WTC11 (cell line): ENCODE data around the gene JAKMIP3. TPM values are rescaled to one million over a fixed set of nuclear protein-coding genes. Genes with fewer than 3 reads are reported as not detected.

ENCODE experiments used
- ATAC-seq: fragments of 200-7000 bp; cut with Tn5 transposase; 2 replicates; pipeline ENCODE4 v1.10.0; 2021; ENCODE audit warnings: mild to moderate bottlenecking, moderate library complexity
- CTCF ChIA-PET: fragments of 300-600 bp; sonication (Branson Sonifier 250); formaldehyde crosslinking; loops from one replicate; lab custom pipeline; 2021; ENCODE audit warnings: antibody characterized with exemption; lab: Charles Lee
- POLR2A ChIA-PET: fragments of 350-600 bp; sonication (Branson Sonifier 250); formaldehyde crosslinking; loops from one replicate; lab custom pipeline; 2021; ENCODE audit warnings: antibody characterized with exemption; lab: Charles Lee
- DNase-seq: peaks from one replicate; pipeline ENCODE4 v3.0.0; 2021; ENCODE audit warnings: low spot score
- H3K27ac Mint-ChIP-seq: 2 replicates; pipeline ENCODE4 v1.8.0; 2021; ENCODE audit warnings: mixed read lengths
- H3K27me3 Mint-ChIP-seq: 2 replicates; pipeline ENCODE4 v1.8.0; 2021; ENCODE audit warnings: low read depth, mild to moderate bottlenecking, moderate library complexity, mixed read lengths
- H3K36me3 Mint-ChIP-seq: 2 replicates; pipeline ENCODE4 v1.8.0; 2021; ENCODE audit warnings: mixed read lengths
- H3K4me1 Mint-ChIP-seq: 2 replicates; pipeline ENCODE4 v1.8.0; 2022; ENCODE audit warnings: mixed read lengths
- H3K4me3 Mint-ChIP-seq: 2 replicates; pipeline ENCODE4 v1.8.0; 2021; ENCODE audit warnings: mild to moderate bottlenecking, moderate library complexity, mixed read lengths
- H3K9me3 Mint-ChIP-seq: 2 replicates; pipeline ENCODE4 v1.8.0; 2021; ENCODE audit warnings: mixed read lengths
- ATF1 ChIP-seq: sonication (generic); formaldehyde crosslinking; IDR thresholded peaks from 2 replicates; pipeline ENCODE4 v1.8.1; 2023; ENCODE audit warnings: mild to moderate bottlenecking, moderate library complexity, missing genetic modification reagents
- CBFB ChIP-seq: sonication (generic); formaldehyde crosslinking; IDR thresholded peaks from 2 replicates; pipeline ENCODE4 v1.8.1; 2022; ENCODE audit warnings: mild to moderate bottlenecking, low read depth, missing genetic modification reagents
- GABPB1 ChIP-seq: sonication (generic); formaldehyde crosslinking; IDR thresholded peaks from 2 replicates; pipeline ENCODE4 v1.8.1; 2023; ENCODE audit warnings: mild to moderate bottlenecking, missing genetic modification reagents
- NFATC4 ChIP-seq: fragments of 250-450 bp; sonication (Bioruptor Pico); IDR thresholded peaks from 2 replicates; pipeline ENCODE4 v1.9.0; 2021; ENCODE audit warnings: mild to moderate bottlenecking
- PRRX2 ChIP-seq: fragments of 250-450 bp; sonication (Bioruptor Pico); IDR thresholded peaks from 2 replicates; pipeline ENCODE4 v1.8.0; 2021; ENCODE audit warnings: mild to moderate bottlenecking
- SP1 ChIP-seq: sonication (generic); formaldehyde crosslinking; conservative IDR thresholded peaks from 2 replicates; pipeline ENCODE4 v1.8.1; 2022; ENCODE audit warnings: missing genetic modification reagents
- TCF7 ChIP-seq: sonication (generic); formaldehyde crosslinking; IDR thresholded peaks from 2 replicates; pipeline ENCODE4 v1.8.0; 2022; ENCODE audit warnings: mild to moderate bottlenecking, low read depth, missing genetic modification reagents, moderate library complexity
- ZNF317 ChIP-seq: sonication (generic); formaldehyde crosslinking; IDR thresholded peaks from 2 replicates; pipeline ENCODE4 v1.8.1; 2023; ENCODE audit warnings: low read depth, mild to moderate bottlenecking, moderate library complexity, missing genetic modification reagents, borderline replicate concordance
- total RNA-seq: library from RNA; stranded (reverse); gene quantifications from 3 replicates; pipeline ENCODE4 v1.2.3, GENCODE V29; 2021
- TF ChIP-seq, protein P1 (sequence below): sonication (generic); formaldehyde crosslinking; IDR thresholded peaks from 2 replicates; pipeline ENCODE4 v1.8.0; 2023; ENCODE audit warnings: mild to moderate bottlenecking, missing genetic modification reagents
- TF ChIP-seq, protein P2 (sequence below): fragments of 250-450 bp; sonication (Bioruptor Pico); IDR thresholded peaks from 2 replicates; pipeline ENCODE4 v1.9.0; 2021; ENCODE audit warnings: mild to moderate bottlenecking, borderline replicate concordance
- TF ChIP-seq, protein P3 (sequence below): fragments of 250-450 bp; sonication (Bioruptor Pico); IDR thresholded peaks from 2 replicates; pipeline ENCODE4 v1.8.0; 2021; ENCODE audit warnings: mild to moderate bottlenecking
- TF ChIP-seq, protein P4 (sequence below): sonication (generic); formaldehyde crosslinking; IDR thresholded peaks from 2 replicates; pipeline ENCODE4 v1.8.0; 2022; ENCODE audit warnings: mild to moderate bottlenecking, missing genetic modification reagents
- TF ChIP-seq, protein P5 (sequence below): sonication (generic); formaldehyde crosslinking; IDR thresholded peaks from 2 replicates; pipeline ENCODE4 v1.8.0; 2022; ENCODE audit warnings: mild to moderate bottlenecking, missing genetic modification reagents
- TF ChIP-seq, protein P6 (sequence below): sonication (generic); formaldehyde crosslinking; IDR thresholded peaks from 2 replicates; pipeline ENCODE4 v1.8.1; 2023; ENCODE audit warnings: mild to moderate bottlenecking, missing genetic modification reagents, borderline replicate concordance
- TF ChIP-seq, protein P7 (sequence below): sonication (generic); formaldehyde crosslinking; IDR thresholded peaks from 2 replicates; pipeline ENCODE4 v1.8.1; 2023; ENCODE audit warnings: mild to moderate bottlenecking, missing genetic modification reagents, moderate library complexity
- TF ChIP-seq, protein P8 (sequence below): fragments of 250-450 bp; sonication (Bioruptor Pico); conservative IDR thresholded peaks from 2 replicates; pipeline ENCODE4 v1.9.0; 2021; ENCODE audit warnings: mild to moderate bottlenecking

The JAKMIP3 gene
- total RNA-seq, 1 experiment from 2014 or later, result 1.7 TPM

DNA sequence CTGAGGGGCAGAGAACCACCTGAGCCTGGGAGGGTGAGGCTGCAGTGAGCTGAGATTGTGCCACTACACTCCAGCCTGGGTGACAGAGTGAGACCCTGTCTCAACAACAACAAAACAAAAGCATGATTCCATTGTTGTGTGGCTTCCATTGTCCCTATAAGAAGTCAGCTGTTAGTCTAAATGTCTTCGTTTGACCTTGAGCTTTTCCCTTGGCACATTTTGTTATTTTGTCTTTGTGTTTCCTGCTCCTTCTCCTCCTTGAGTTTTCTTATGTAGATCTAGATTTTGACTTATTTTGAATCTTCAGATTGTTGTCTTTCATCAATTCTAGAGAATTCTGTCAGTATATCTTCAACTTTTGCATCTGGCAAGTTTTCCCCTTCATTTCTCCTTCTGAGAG, 13.6 kb upstream of the JAKMIP3 start:
- Mint-ChIP-seq H3K27me3 (peaks cover 5% of the 10 kb centered on the region), H3K4me1 (peaks cover 10% of the 10 kb centered on the region), H3K9me3 (peaks cover 24% of the 10 kb centered on the region), H3K36me3 (peaks cover 16% of the 10 kb centered on the region), H3K27ac (no peak overlapping the region), H3K4me3 (no peak overlapping the region)
- DNase-seq, result no peak
- ATAC-seq, result no peak
- TF ChIP-seq, protein P1, sequence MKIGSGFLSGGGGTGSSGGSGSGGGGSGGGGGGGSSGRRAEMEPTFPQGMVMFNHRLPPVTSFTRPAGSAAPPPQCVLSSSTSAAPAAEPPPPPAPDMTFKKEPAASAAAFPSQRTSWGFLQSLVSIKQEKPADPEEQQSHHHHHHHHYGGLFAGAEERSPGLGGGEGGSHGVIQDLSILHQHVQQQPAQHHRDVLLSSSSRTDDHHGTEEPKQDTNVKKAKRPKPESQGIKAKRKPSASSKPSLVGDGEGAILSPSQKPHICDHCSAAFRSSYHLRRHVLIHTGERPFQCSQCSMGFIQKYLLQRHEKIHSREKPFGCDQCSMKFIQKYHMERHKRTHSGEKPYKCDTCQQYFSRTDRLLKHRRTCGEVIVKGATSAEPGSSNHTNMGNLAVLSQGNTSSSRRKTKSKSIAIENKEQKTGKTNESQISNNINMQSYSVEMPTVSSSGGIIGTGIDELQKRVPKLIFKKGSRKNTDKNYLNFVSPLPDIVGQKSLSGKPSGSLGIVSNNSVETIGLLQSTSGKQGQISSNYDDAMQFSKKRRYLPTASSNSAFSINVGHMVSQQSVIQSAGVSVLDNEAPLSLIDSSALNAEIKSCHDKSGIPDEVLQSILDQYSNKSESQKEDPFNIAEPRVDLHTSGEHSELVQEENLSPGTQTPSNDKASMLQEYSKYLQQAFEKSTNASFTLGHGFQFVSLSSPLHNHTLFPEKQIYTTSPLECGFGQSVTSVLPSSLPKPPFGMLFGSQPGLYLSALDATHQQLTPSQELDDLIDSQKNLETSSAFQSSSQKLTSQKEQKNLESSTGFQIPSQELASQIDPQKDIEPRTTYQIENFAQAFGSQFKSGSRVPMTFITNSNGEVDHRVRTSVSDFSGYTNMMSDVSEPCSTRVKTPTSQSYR, result no peak
- TF ChIP-seq ZNF317 (peak; percentile 100), CBFB (CRISPR knock-in tag) (no peak), NFATC4 (no peak)
- TF ChIP-seq, protein P2, sequence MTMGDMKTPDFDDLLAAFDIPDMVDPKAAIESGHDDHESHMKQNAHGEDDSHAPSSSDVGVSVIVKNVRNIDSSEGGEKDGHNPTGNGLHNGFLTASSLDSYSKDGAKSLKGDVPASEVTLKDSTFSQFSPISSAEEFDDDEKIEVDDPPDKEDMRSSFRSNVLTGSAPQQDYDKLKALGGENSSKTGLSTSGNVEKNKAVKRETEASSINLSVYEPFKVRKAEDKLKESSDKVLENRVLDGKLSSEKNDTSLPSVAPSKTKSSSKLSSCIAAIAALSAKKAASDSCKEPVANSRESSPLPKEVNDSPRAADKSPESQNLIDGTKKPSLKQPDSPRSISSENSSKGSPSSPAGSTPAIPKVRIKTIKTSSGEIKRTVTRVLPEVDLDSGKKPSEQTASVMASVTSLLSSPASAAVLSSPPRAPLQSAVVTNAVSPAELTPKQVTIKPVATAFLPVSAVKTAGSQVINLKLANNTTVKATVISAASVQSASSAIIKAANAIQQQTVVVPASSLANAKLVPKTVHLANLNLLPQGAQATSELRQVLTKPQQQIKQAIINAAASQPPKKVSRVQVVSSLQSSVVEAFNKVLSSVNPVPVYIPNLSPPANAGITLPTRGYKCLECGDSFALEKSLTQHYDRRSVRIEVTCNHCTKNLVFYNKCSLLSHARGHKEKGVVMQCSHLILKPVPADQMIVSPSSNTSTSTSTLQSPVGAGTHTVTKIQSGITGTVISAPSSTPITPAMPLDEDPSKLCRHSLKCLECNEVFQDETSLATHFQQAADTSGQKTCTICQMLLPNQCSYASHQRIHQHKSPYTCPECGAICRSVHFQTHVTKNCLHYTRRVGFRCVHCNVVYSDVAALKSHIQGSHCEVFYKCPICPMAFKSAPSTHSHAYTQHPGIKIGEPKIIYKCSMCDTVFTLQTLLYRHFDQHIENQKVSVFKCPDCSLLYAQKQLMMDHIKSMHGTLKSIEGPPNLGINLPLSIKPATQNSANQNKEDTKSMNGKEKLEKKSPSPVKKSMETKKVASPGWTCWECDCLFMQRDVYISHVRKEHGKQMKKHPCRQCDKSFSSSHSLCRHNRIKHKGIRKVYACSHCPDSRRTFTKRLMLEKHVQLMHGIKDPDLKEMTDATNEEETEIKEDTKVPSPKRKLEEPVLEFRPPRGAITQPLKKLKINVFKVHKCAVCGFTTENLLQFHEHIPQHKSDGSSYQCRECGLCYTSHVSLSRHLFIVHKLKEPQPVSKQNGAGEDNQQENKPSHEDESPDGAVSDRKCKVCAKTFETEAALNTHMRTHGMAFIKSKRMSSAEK (CRISPR knock-in tag), result no peak
- TF ChIP-seq, protein P3, sequence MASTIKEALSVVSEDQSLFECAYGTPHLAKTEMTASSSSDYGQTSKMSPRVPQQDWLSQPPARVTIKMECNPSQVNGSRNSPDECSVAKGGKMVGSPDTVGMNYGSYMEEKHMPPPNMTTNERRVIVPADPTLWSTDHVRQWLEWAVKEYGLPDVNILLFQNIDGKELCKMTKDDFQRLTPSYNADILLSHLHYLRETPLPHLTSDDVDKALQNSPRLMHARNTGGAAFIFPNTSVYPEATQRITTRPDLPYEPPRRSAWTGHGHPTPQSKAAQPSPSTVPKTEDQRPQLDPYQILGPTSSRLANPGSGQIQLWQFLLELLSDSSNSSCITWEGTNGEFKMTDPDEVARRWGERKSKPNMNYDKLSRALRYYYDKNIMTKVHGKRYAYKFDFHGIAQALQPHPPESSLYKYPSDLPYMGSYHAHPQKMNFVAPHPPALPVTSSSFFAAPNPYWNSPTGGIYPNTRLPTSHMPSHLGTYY (CRISPR knock-in tag), result no peak
- POLR2A ChIA-PET, result no interaction called here
- CTCF ChIA-PET, result no interaction called here

DNA sequence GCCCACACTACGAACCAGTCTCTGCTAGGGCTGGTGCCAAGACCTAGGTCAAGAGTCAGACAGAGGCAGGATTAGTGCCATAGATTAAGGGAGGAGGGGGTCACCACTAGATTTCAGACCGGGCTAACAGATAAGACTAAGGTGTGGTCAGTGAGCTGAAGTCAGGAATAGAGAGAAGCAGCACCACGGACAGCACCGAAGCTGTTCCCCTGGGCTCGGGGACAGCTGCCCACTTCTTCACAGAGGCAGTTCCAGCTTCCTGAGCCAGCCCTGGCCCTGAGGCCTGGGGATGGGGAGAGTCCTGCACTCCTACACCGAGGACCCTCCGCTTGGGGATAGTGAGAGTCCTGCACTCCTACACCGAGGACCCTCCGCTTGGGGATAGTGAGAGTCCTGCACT, 11.2 kb upstream of the JAKMIP3 start:
- peaks cover 24% of the 10 kb centered on the region for H3K9me3 Mint-ChIP-seq
- CTCF ChIA-PET, result interaction anchor here (1.0 kb wide), 2 partner anchors 11 to 31 kb away, joined by 6 to 7 read pairs; partner anchors contain the start of gene JAKMIP3
- H3K4me1 Mint-ChIP-seq, result 0 out of 2 replicates have a peak, but pooled peaks cover 2% of the 10 kb centered on the region
- peaks cover 16% of the 10 kb centered on the region for H3K36me3 Mint-ChIP-seq
- peak; percentile 75 for ATAC-seq
- H3K4me3 Mint-ChIP-seq, result no peak overlapping the region
- no peak overlapping the region for H3K27ac Mint-ChIP-seq
- peaks cover 5% of the 10 kb centered on the region for H3K27me3 Mint-ChIP-seq
- POLR2A ChIA-PET, result no interaction called here
- DNase-seq, result peak; percentile 64
- TF ChIP-seq SP1 (CRISPR knock-in tag) (no peak), GABPB1 (CRISPR knock-in tag) (no peak), PRRX2 (CRISPR knock-in tag) (no peak), ATF1 (CRISPR knock-in tag) (no peak), TCF7 (no peak)
- TF ChIP-seq, protein P4, sequence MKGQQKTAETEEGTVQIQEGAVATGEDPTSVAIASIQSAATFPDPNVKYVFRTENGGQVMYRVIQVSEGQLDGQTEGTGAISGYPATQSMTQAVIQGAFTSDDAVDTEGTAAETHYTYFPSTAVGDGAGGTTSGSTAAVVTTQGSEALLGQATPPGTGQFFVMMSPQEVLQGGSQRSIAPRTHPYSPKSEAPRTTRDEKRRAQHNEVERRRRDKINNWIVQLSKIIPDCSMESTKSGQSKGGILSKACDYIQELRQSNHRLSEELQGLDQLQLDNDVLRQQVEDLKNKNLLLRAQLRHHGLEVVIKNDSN (CRISPR knock-in tag), result no peak
- TF ChIP-seq, protein P5, sequence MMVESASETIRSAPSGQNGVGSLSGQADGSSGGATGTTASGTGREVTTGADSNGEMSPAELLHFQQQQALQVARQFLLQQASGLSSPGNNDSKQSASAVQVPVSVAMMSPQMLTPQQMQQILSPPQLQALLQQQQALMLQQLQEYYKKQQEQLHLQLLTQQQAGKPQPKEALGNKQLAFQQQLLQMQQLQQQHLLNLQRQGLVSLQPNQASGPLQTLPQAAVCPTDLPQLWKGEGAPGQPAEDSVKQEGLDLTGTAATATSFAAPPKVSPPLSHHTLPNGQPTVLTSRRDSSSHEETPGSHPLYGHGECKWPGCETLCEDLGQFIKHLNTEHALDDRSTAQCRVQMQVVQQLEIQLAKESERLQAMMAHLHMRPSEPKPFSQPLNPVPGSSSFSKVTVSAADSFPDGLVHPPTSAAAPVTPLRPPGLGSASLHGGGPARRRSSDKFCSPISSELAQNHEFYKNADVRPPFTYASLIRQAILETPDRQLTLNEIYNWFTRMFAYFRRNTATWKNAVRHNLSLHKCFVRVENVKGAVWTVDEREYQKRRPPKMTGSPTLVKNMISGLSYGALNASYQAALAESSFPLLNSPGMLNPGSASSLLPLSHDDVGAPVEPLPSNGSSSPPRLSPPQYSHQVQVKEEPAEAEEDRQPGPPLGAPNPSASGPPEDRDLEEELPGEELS (CRISPR knock-in tag), result peak; percentile 86; the same call in 1 of the 2 replicates
- TF ChIP-seq, protein P6, sequence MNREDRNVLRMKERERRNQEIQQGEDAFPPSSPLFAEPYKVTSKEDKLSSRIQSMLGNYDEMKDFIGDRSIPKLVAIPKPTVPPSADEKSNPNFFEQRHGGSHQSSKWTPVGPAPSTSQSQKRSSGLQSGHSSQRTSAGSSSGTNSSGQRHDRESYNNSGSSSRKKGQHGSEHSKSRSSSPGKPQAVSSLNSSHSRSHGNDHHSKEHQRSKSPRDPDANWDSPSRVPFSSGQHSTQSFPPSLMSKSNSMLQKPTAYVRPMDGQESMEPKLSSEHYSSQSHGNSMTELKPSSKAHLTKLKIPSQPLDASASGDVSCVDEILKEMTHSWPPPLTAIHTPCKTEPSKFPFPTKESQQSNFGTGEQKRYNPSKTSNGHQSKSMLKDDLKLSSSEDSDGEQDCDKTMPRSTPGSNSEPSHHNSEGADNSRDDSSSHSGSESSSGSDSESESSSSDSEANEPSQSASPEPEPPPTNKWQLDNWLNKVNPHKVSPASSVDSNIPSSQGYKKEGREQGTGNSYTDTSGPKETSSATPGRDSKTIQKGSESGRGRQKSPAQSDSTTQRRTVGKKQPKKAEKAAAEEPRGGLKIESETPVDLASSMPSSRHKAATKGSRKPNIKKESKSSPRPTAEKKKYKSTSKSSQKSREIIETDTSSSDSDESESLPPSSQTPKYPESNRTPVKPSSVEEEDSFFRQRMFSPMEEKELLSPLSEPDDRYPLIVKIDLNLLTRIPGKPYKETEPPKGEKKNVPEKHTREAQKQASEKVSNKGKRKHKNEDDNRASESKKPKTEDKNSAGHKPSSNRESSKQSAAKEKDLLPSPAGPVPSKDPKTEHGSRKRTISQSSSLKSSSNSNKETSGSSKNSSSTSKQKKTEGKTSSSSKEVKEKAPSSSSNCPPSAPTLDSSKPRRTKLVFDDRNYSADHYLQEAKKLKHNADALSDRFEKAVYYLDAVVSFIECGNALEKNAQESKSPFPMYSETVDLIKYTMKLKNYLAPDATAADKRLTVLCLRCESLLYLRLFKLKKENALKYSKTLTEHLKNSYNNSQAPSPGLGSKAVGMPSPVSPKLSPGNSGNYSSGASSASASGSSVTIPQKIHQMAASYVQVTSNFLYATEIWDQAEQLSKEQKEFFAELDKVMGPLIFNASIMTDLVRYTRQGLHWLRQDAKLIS, result no peak
- TF ChIP-seq, protein P7, sequence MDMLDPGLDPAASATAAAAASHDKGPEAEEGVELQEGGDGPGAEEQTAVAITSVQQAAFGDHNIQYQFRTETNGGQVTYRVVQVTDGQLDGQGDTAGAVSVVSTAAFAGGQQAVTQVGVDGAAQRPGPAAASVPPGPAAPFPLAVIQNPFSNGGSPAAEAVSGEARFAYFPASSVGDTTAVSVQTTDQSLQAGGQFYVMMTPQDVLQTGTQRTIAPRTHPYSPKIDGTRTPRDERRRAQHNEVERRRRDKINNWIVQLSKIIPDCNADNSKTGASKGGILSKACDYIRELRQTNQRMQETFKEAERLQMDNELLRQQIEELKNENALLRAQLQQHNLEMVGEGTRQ (CRISPR knock-in tag), result no peak
- TF ChIP-seq, protein P8, sequence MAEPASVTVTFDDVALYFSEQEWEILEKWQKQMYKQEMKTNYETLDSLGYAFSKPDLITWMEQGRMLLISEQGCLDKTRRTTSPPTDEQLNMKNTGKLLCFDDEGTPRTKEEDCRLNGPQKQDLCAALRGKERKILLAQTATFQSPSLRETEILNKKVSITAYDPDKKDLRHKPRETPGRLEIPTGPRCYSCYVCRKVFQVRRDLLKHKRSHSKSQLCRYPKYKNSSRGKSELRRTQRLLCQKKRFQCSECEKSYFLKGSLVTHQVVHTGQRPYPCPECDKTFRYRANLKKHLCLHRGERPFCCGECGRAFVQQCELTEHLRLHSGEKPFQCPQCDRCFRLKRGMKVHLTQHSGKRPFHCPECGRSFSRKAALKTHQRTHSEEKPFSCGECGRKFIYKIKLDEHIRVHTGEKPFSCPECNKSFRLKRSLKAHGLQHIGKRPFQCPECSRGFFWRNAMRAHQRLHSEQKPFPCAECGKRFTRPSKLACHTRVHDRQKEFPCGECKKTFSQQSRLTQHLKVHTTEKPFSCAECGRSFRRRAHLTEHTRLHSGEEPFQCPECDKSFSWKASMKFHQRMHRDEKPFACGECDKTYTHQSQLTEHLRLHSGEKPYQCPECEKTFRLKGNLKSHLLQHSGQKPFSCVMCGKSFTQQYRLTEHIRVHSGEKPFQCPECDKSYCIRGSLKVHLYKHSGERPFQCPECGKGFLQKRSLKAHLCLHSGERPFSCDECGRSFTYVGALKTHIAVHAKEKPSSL, result no peak
